OCI-M2 (cell line): ENCODE measurements around the gene SLC39A9.
"Not testable (repeated sequence)": the region's sequence is repeated elsewhere in the genome, so short reads cannot be mapped to it uniquely, and the experiment has no call there.

Experiments
- DNase-seq: peaks from one replicate; lab custom pipeline; 2025; ENCODE audit not compliant: unreplicated experiment; lab: John Stamatoyannopoulos, UW

SLC39A9 gene

DNA sequence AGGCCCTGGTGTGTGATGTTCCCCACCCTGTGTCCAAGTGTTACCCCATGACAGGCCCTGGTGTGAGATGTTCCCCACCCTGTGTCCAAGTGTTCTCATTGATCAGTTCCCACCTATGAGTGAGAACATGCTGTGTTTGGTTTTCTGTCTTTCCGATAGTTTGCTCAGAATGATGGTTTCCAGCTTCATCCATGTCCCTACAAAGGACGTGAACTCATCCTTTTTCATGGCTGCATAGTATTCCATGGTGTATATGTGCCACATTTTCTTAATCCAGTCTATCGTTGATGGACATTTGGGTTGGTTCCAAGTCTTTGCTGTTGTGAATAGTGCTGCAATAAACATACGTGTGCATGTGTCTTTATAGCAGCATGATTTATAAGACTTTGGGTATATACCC lies 17.6 kb downstream of the SLC39A9 start:
- not testable (repeated sequence) for DNase-seq

DNA sequence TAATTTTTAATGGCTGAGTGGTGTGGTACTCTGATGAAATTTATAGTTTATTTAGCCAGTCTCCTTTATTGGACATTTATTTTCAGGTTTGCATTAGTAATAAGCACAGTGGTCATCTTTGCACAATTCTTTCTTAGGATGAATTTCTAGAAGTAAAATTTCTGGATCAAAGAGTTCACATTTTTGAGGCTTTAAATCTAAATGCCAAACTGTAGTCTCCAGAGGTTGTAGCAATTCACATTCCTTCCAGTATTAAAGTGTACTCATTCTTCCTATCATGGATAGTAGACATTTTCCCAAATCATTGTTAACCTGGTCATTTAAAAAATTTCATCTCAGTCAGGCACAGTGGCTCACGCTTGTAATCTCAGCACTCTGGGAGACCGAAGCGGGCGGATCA lies 24.8 kb downstream of the SLC39A9 start:
- no peak for DNase-seq

DNA sequence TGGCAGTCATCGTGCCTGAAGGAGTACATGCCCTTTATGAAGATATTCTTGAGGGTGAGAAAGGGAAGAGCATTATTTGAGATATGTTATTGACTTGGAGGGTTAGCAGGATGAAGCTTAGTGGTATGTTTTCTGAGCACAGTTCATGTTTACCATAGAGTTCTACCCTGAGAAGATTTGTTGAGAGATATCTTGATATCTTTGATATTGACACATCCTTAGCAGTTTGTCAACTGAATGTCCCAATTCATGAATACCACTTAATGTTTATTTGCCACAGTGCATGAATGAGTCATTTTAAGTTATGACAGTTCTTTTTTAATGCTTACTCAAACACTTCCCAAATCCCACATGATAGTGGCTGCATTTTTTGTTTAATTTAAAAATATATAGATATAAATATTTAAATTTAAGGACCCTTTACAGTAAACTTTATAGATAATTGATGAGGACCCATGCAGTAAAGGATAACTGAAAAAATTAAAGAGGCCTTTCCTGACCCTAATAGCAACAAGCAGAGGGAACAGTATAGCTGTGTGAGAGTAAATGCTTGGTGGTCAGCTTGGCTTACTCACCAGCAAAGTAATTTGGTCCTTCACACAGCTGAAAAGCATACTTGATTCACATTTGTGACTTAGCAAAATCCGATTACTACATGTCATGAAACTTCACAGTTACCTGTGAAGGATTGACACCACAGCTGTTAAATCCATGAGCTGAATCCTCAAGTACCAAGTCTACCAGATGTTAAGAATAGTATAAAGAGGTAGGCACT lies 25.8 kb downstream of the SLC39A9 start:
- DNase-seq: no peak

DNA sequence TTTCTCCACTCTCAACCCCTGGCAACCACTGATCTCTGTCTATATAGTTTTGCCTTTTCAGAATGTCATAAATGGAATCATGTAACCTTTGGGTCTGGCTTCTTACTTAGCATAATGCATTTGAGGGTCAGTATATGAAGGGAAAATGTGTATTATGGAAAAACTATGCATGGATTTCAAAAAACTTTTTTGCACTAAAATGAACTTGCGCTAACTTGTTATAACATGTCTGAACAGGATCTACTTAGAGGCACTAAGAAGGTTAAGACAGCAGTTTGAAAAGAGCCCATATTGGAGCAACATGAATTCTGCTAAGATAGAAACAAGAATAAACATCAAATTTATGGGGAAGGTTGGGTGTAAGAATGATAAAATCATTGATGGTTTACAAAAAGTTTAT lies 29.1 kb downstream of the SLC39A9 start:
- DNase-seq: no peak

DNA sequence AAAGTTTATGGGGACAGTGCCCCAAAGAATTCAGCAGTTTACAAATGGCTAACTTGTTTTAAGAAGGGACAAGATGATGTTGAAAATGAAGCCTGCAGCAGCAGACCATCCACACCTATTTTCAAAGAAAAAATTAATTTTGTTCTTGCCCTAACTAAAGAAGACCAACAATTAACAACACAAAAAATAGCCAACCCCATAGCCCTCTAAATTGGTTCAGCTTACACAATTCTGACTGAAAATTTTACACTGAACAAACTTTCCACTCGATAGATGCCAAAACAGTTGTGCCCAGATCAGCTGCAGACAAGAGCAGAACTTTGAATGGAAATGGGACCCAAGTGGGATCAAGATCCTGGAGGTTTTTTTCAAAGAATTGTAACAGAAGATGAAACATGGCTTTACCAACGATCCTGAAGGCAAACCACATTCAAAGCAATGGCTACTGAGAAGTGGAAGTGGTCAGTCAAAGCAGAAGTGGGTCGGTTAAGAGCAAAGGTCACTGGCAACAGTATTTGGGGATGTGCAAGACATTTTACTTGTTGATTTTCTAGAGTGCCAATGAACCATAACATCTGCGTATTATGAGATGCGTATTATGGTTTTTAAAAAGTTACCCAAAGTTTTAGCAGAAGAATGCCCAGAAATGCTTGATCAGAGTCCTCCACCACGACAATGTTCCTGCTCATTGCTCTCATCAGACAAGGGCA lies 30.0 kb downstream of the SLC39A9 start:
- no peak for DNase-seq

DNA sequence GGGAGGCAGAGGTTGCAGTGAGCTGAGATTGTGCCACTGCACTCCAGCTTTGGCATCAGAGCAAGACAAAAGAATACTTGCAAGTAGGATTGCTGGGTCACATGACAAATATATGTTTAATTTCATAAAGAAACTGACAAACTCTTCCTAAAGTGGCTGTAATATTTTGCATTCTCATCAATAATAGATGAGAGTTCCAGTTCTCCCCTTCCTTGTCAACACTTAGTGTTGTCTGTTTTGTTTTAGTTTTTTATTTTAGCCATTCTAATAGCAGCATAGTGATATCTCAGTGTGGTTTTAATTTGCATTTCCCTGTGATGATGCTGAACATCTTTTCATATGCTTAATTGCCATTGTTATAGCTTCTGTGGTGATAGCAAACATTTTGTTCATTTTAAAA lies 31.2 kb downstream of the SLC39A9 start:
- DNase-seq: no peak

- DNase-seq: no peak
Observed at GRCh38 chr14:69430306-69430939, 31.9 kb downstream of the SLC39A9 start.

DNA sequence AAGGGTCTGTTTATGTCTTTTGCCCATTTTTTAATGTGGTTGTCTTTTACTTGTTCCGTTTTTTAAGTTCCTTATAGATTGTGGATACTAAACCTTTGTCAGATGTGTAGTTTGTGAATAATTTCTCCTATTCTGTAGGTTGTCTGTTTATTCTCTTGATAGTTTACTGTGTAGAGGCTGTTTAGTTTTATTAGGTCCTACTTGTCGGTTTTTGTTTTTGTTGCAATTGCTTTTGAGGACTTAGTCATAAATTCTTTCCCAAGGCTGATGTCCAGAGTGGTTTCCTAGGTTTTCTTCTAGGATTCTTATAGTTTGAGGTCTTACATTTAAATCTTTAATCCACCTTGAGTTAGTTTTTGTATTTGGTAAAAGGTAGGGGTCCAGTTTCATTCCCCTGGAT lies 33.9 kb downstream of the SLC39A9 start:
- DNase-seq: no peak

DNA sequence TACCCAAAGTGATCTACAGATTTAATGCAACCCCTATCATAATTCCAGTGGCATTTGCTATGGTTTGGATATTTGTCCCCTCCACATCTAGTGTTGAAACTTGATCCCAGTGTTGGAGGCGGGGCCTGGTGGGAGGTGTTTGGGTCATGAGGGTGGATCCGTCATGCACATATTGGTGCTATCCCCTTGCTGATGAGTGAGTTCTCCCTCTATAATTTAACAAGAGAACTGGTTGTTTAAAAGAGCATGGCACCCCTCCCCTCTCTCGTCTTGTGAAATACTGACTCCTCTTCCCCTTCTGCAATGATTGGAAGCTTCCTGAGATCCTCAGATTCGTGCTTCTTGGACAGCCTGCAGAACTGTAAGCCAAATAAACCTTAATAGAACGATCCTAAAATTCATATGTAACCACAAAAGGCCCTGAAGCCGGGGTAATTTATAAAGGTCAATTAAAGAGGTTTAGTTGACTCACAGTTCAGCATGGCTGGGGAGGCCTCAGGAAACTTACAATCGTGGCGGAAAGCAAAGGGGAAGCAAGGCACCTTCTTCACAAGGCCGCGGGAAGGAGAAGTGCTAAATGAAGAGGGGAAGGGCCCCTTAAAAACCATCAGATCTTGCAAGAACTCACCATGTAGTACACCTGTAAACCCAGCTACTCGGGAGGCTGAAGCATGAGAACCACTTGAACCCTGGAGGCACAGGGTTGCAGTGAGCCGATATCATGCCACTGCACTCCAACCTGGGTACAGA lies 41.2 kb downstream of the SLC39A9 start:
- no peak for DNase-seq

GRCh38 chr14:69441948-69442347 lies 43.5 kb downstream of the SLC39A9 start:
- no peak for DNase-seq

- no peak for DNase-seq
Observed at GRCh38 chr14:69443296-69443805, 44.9 kb downstream of the SLC39A9 start.

DNA sequence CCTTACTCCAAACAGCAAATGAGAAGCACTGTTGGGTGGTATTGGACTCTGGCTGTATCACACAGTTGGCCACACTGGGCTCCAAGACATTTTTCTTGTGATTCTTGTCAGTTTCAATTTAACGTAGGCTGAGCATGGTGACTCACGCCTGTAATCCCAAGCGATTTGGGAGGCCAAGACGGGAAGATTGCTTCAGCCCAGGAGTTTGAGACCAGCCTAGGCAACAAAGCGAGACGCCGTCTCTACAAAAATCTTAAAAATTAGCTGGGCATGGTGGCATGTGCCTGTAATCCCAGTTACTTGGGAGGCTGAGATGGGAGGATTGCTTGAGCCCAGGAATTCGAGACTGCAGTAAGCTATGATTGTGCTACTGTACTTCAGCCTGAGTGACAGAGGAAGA lies 50.7 kb downstream of the SLC39A9 start:
- no peak for DNase-seq

DNA sequence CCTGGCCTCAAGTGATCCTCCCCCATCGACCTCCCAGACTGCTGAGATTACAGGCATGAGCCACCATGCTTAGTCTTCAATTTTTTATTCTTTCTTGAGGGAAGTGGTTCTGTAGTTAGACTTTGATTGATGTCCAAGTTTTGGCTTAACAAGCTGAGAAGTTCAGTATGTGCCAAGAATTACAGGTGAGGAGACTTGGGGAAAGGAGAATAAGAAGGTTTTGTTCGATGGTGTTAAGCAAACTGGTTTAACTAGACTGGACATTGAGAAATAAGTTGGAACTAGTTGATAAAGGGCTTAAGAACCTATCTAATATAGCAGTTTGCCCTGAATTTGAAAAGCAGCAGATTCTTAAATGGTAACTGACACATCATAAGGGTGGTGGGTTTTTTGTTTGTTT lies 53.4 kb downstream of the SLC39A9 start:
- no peak for DNase-seq

DNA sequence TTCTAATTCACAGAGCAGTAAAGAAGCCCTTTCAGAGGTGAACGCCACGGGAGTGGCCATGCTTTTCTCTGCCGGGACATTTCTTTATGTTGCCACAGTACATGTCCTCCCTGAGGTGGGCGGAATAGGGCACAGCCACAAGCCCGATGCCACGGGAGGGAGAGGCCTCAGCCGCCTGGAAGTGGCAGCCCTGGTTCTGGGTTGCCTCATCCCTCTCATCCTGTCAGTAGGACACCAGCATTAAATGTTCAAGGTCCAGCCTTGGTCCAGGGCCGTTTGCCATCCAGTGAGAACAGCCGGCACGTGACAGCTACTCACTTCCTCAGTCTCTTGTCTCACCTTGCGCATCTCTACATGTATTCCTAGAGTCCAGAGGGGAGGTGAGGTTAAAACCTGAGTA lies 59.9 kb downstream of the SLC39A9 start:
- no peak for DNase-seq

DNA sequence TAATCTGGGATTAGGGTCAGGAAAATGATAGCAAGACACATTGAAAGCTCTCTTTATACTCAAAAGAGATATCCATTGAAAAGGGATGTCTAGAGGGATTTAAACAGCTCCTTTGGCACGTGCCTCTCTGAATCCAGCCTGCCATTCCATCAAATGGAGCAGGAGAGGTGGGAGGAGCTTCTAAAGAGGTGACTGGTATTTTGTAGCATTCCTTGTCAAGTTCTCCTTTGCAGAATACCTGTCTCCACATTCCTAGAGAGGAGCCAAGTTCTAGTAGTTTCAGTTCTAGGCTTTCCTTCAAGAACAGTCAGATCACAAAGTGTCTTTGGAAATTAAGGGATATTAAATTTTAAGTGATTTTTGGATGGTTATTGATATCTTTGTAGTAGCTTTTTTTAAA lies 60.6 kb downstream of the SLC39A9 start:
- DNase-seq: no peak

DNA sequence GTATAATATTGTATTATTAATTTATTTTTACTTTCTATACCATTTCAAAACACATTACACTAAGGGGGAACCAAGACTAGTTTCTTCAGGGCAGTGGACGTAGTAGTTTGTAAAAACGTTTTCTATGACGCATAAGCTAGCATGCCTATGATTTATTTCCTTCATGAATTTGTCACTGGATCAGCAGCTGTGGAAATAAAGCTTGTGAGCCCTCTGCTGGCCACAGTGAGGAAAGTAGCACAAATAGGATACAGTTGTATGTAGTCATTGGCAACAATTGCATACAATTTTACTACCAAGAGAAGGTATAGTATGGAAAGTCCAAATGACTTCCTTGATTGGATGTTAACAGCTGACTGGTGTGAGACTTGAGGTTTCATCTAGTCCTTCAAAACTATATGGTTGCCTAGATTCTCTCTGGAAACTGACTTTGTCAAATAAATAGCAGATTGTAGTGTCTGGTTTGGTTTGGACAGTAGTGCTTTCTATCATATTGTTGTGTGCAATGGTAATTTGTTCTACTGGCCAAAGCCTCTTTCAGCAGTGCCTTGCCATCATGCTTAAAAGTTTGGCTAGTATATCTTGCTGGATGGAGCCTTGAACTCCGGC lies 61.7 kb downstream of the SLC39A9 start:
- DNase-seq: no peak

DNA sequence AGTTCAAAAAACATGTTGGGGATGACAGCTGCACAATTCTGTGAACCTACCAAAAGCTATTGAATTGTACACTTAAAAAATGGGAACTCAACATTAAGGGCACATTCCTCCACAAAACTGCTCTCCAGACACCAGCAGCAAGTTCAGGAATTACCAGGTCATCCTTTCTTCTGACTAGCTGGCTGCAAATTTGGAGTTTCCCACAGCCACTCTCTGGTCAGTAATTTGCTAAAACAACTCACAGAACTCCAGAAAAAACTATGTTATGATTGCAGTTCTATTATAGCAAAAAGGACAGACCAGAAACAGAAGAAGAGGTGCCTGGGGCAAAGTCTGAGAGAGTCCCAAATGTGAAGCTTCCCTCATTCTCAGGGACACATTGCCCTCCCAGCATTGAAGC lies 65.9 kb downstream of the SLC39A9 start:
- DNase-seq: no peak

DNA sequence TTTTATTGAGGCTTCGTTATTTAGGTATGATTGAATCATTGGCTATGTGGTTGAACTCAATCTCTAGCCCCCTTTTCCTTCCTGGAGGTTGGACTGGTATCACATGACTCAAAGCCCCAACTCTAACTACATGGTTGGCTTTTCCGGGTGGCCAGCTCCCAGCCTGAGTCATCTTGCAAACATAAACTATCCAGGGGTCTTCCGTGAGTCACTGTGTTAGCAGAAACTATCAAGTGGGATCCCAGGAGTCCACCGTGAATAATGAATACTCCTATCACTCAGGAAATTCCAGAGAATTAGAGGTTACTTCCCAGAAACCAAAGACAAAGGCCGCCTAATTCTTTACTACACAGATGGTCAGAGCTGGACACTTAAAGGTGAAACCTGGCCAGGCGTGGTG lies 66.3 kb downstream of the SLC39A9 start:
- no peak for DNase-seq

DNA sequence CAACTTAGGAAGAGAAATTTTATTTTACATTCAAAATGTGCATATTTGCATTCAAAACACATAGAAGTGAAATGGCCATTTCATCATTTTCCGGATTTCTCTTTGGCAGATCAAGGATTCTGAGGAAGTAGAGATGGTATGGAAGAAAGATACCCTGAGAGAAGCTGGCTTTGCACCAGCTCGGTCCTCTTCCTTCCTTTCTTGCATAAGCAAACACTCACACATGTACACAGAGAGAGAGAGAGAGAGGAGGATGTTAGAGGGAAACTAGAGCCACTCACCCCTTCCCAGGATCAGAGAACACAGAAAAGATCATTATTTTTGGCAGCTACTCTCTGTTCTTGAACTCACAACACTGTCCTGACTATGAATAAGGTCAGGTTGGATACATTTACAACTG lies 70.5 kb downstream of the SLC39A9 start:
- no peak for DNase-seq

DNA sequence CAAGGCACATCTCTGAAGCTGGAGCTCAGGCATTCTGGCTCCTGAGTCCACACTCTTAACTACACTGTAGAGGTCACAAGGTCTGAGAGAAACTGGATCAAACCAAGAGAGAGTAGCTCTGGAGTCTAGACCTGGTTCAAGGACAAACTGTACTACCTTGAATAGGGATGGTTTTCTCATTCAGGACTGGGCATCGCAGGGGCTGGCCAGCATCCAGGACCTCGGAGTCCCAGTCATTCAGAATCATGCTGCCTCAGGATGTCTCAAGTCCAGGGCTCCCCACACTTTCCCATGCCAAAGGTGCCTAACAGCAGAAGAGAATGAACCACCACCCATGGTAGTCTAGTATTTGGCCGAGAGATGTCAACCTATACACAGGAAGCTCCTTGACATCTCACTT lies 72.9 kb downstream of the SLC39A9 start:
- no peak for DNase-seq

GRCh38 chr14:69471916-69472315 lies 73.4 kb downstream of the SLC39A9 start:
- no peak for DNase-seq
